HEK293 (cell line): ENCODE data around the gene CRTC2.

Experiments used
- AEBP2 ChIP-seq: fragments of 450-650 bp; formaldehyde crosslinking; IDR thresholded peaks from 2 replicates; pipeline ENCODE4 v1.5.1; 2016; ENCODE audit warnings: missing biosample characterization, missing genetic modification characterization, borderline replicate concordance
- ELK4 ChIP-seq: IDR thresholded peaks from 2 replicates; pipeline ENCODE4 v1.6.1; 2011; ENCODE audit warnings: mild to moderate bottlenecking, low read depth, low read length, borderline replicate concordance
- HIC1 ChIP-seq: fragments of 450-650 bp; formaldehyde crosslinking; IDR thresholded peaks from 2 replicates; pipeline ENCODE4 v1.5.1; 2016; ENCODE audit warnings: missing biosample characterization, missing genetic modification characterization
- HOXC10 ChIP-seq: sonication (generic); formaldehyde crosslinking; IDR thresholded peaks from 2 replicates; pipeline ENCODE4 v1.8.1; 2023; ENCODE audit warnings: mild to moderate bottlenecking, missing genetic modification reagents
- IKZF3 ChIP-seq: fragments of 450-650 bp; IDR thresholded peaks from 2 replicates; pipeline ENCODE4 v1.5.0; 2018; ENCODE audit warnings: missing biosample characterization, mild to moderate bottlenecking, missing genetic modification characterization, moderate library complexity
- MZF1 ChIP-seq: fragments of 450-650 bp; formaldehyde crosslinking; IDR thresholded peaks from 2 replicates; pipeline ENCODE4 v1.5.1; 2017; ENCODE audit warnings: missing biosample characterization, missing genetic modification characterization, borderline replicate concordance
- PRDM2 ChIP-seq: fragments of 450-650 bp; formaldehyde crosslinking; IDR thresholded peaks from 2 replicates; pipeline ENCODE4 v1.5.1; 2016; ENCODE audit warnings: missing biosample characterization, missing genetic modification characterization, borderline replicate concordance
- PRDM4 ChIP-seq: fragments of 450-650 bp; formaldehyde crosslinking; IDR thresholded peaks from 2 replicates; pipeline ENCODE4 v1.5.1; 2017; ENCODE audit warnings: missing biosample characterization, missing genetic modification characterization
- TRIM28 ChIP-seq: IDR thresholded peaks from 2 replicates; pipeline ENCODE4 v1.6.1; 2011; ENCODE audit warnings: low read length, control low read depth, borderline replicate concordance
- ZEB2 ChIP-seq: fragments of 450-650 bp; formaldehyde crosslinking; IDR thresholded peaks from 2 replicates; pipeline ENCODE4 v1.5.1; 2016; ENCODE audit warnings: missing biosample characterization, missing genetic modification characterization
- ZFP69B ChIP-seq: fragments of 450-650 bp; formaldehyde crosslinking; IDR thresholded peaks from 2 replicates; pipeline ENCODE4 v1.5.1; 2016; ENCODE audit warnings: missing biosample characterization, missing genetic modification characterization
- ZNF10 ChIP-seq: fragments of 450-650 bp; formaldehyde crosslinking; IDR thresholded peaks from 2 replicates; pipeline ENCODE4 v1.5.1; 2017; ENCODE audit warnings: missing biosample characterization, missing genetic modification characterization
- ZNF133 ChIP-seq: fragments of 450-650 bp; formaldehyde crosslinking; IDR thresholded peaks from 2 replicates; pipeline ENCODE4 v1.5.1; 2016; ENCODE audit warnings: missing biosample characterization, missing genetic modification characterization
- ZNF184 ChIP-seq: fragments of 450-650 bp; IDR thresholded peaks from 2 replicates; pipeline ENCODE4 v1.5.1; 2018; ENCODE audit warnings: missing biosample characterization, mild to moderate bottlenecking, missing genetic modification characterization
- ZNF214 ChIP-seq: fragments of 450-650 bp; formaldehyde crosslinking; IDR thresholded peaks from 2 replicates; pipeline ENCODE4 v1.5.1; 2017; ENCODE audit warnings: missing biosample characterization, mild to moderate bottlenecking, missing genetic modification characterization, borderline replicate concordance
- ZNF311 ChIP-seq: fragments of 450-650 bp; formaldehyde crosslinking; IDR thresholded peaks from 2 replicates; pipeline ENCODE4 v1.5.1; 2017; ENCODE audit warnings: missing biosample characterization, missing genetic modification characterization, borderline replicate concordance
- ZNF341 ChIP-seq: fragments of 450-650 bp; formaldehyde crosslinking; IDR thresholded peaks from 2 replicates; pipeline ENCODE4; 2016; ENCODE audit warnings: low read depth, missing biosample characterization, missing genetic modification characterization
- ZNF354C ChIP-seq: fragments of 450-650 bp; formaldehyde crosslinking; IDR thresholded peaks from 2 replicates; pipeline ENCODE4 v1.5.1; 2016; ENCODE audit warnings: missing biosample characterization, missing genetic modification characterization, low read depth, borderline replicate concordance
- ZNF449 ChIP-seq: fragments of 450-650 bp; formaldehyde crosslinking; IDR thresholded peaks from 2 replicates; pipeline ENCODE4 v1.5.1; 2017; ENCODE audit warnings: missing biosample characterization, mild to moderate bottlenecking, missing genetic modification characterization, moderate library complexity
- ZNF549 ChIP-seq: fragments of 450-650 bp; IDR thresholded peaks from 2 replicates; pipeline ENCODE4 v1.5.1; 2018; ENCODE audit warnings: missing biosample characterization, missing genetic modification characterization, mild to moderate bottlenecking, inconsistent platforms, moderate library complexity
- ZNF670 ChIP-seq: fragments of 450-650 bp; formaldehyde crosslinking; IDR thresholded peaks from 2 replicates; pipeline ENCODE4 v1.5.1; 2016; ENCODE audit warnings: missing biosample characterization, missing genetic modification characterization, low read depth
- ZSCAN16 ChIP-seq: fragments of 450-650 bp; formaldehyde crosslinking; IDR thresholded peaks from 2 replicates; pipeline ENCODE4 v1.5.1; 2016; ENCODE audit warnings: missing biosample characterization, missing genetic modification characterization
- ZSCAN23 ChIP-seq: fragments of 450-650 bp; formaldehyde crosslinking; IDR thresholded peaks from 2 replicates; pipeline ENCODE4 v1.5.1; 2016; ENCODE audit warnings: missing biosample characterization, missing genetic modification characterization
- ZSCAN4 ChIP-seq: fragments of 450-650 bp; formaldehyde crosslinking; IDR thresholded peaks from 2 replicates; pipeline ENCODE4 v1.5.1; 2017; ENCODE audit warnings: missing biosample characterization, missing genetic modification characterization

CRTC2 gene

GRCh38 chr1:153985341-153985912 lies 27.0 kb upstream of the CRTC2 start (continued):
- TF ChIP-seq PRDM2 (tag by site-specific recombination) = no peak
- TF ChIP-seq ZNF354C (tag by site-specific recombination) = no peak
- no peak for TF ChIP-seq MZF1 (tag by site-specific recombination)
- no peak for TF ChIP-seq ZSCAN4
- no peak for TF ChIP-seq ZNF214 (tag by site-specific recombination)
- TF ChIP-seq TRIM28 = no peak
- no peak for TF ChIP-seq HIC1 (tag by site-specific recombination)
- no peak for TF ChIP-seq ZNF311 (tag by site-specific recombination)
- TF ChIP-seq AEBP2 = no peak
- TF ChIP-seq ZNF449 (tag by site-specific recombination) = no peak
- no peak for TF ChIP-seq ZSCAN16 (tag by site-specific recombination)
- 0 out of 2 replicates have a peak, but pooled peaks have one; percentile 9 for TF ChIP-seq ZEB2 (tag by site-specific recombination)
- TF ChIP-seq ZNF341 (tag by site-specific recombination) = no peak
- no peak for TF ChIP-seq ZFP69B (tag by site-specific recombination)
- no peak for TF ChIP-seq ZNF133 (tag by site-specific recombination)
- no peak for TF ChIP-seq ZNF549 (tag by site-specific recombination)
- TF ChIP-seq ELK4 = no peak
- TF ChIP-seq ZSCAN23 (tag by site-specific recombination) = no peak
- TF ChIP-seq PRDM4 (tag by site-specific recombination) = no peak
- peak; percentile 44; the same call in 1 of the 2 replicates for TF ChIP-seq ZNF10 (tag by site-specific recombination)
- no peak for TF ChIP-seq IKZF3 (tag by site-specific recombination)
- no peak for TF ChIP-seq ZNF670 (tag by site-specific recombination)
- TF ChIP-seq ZNF184 (tag by site-specific recombination) = no peak
- TF ChIP-seq HOXC10 (CRISPR knock-in tag) = no peak
